RWPE2 (cell line): ENCODE results near the gene ROMO1.
"Not testable (repeated sequence)": the region's sequence is repeated elsewhere in the genome, so short reads cannot be mapped to it uniquely, and the experiment has no call there.

Source experiments
- ATAC-seq: fragments of 200-7000 bp; cut with Tn5 transposase; 3 replicates; pipeline ENCODE4 v1.9.1; 2021; ENCODE audit warnings: low read depth
- DNase-seq: peaks from one replicate; pipeline ENCODE4 v3.0.0-alpha.2; 2020; ENCODE audit warnings: low spot score
- H3K27ac ChIP-seq: fragments of 450-650 bp; 2 replicates; pipeline ENCODE4 v1.5.1; 2017; ENCODE audit warnings: mild to moderate bottlenecking; ENCODE audit not compliant: poor library complexity, severe bottlenecking
- H3K27me3 ChIP-seq: fragments of 250-450 bp; sonication (Bioruptor Pico); 2 replicates; pipeline ENCODE4 v1.5.1; 2021; ENCODE audit warnings: mild to moderate bottlenecking, moderate library complexity; ENCODE audit not compliant: insufficient read depth, poor library complexity, severe bottlenecking
- H3K36me3 ChIP-seq: fragments of 250-450 bp; sonication (Bioruptor Pico); 2 replicates; pipeline ENCODE4 v1.5.1; 2020; ENCODE audit warnings: low read depth, mild to moderate bottlenecking, moderate library complexity
- H3K4me1 ChIP-seq: fragments of 250-450 bp; sonication (Bioruptor Pico); 2 replicates; pipeline ENCODE4 v1.5.1; 2021; ENCODE audit warnings: mild to moderate bottlenecking, moderate library complexity; ENCODE audit not compliant: insufficient read depth, poor library complexity, severe bottlenecking
- H3K4me3 ChIP-seq: fragments of 250-450 bp; sonication (Bioruptor Pico); 2 replicates; pipeline ENCODE4 v1.5.1; 2021; ENCODE audit warnings: mild to moderate bottlenecking, moderate library complexity; ENCODE audit not compliant: severe bottlenecking
- H3K9me3 ChIP-seq: fragments of 250-450 bp; sonication (Bioruptor Pico); 2 replicates; pipeline ENCODE4 v1.5.1; 2021; ENCODE audit warnings: mild to moderate bottlenecking, moderate library complexity; ENCODE audit not compliant: severe bottlenecking
- CTCF ChIP-seq: fragments of 450-650 bp; IDR thresholded peaks from one replicate; pipeline ENCODE4 v1.5.1; 2017; ENCODE audit warnings: mild to moderate bottlenecking, moderate library complexity; ENCODE audit not compliant: poor library complexity, severe bottlenecking

ROMO1 gene

DNA sequence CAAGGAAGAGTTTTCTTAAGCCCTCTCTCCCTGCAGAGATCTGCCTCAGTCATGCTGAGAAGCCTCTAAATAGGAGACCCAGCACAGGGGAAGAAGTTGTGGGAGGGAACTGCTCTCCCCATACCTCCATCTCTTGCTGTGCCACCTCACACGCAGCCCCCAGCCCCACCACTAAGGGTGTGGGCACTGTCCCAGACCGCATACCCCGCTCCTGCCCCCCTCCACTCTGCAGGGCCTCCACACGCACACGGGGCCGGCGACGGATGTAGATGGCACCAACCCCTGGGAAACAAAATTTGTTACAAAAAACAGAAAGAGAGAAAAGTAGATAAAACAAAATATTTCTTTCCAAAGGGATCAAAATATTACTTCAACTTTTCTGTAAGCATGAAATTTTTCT, 24.3 kb upstream of the ROMO1 start:
- DNase-seq (peak; percentile 68), ATAC-seq (no peak)
- no peaks in the 10 kb centered on the region for H3K27me3 ChIP-seq
- no peak overlapping the region for H3K4me3 ChIP-seq
- H3K27ac ChIP-seq, result no peak overlapping the region
- no peaks in the 10 kb centered on the region for H3K4me1 ChIP-seq
- H3K9me3 ChIP-seq, result no peaks in the 10 kb centered on the region
- peaks cover 87% of the 10 kb centered on the region for H3K36me3 ChIP-seq
- TF ChIP-seq CTCF, result no peak

DNA sequence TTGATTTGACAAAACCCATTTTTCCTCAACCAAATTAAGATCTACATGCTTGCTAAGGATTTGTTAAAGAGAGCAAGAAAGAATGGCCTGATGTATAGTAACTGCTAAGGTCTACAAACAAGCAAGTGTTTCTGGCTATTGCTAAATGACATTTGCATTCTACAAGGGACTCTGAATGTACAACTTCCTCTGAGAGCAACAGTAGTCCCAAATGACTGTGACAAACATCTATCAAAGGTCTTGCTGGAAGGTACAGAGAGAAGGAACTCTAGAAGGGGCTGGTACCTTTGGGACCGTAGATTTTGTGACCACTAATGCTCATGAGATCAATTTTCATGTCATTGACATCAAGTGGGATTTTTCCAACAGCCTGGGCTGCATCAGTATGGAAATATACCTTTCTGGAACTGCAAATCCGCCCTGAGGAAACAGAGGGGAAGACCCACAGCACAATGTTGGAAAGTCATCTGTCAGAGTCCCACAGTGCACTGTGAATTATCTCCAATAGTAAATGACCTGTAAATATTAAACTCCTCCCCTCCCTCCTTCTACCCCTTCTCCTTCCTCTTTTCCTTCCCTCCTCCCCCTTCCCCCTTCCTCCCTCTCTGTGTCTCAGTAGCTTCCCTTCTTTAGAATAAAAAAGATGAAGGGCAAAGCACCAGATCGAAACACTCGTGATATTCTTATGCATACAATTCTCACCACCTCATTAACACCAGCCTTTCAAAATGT, 18.6 kb upstream of the ROMO1 start:
- DNase-seq (peak; percentile 38), ATAC-seq (no peak)
- Histone ChIP-seq H3K27me3 (no peaks in the 10 kb centered on the region), H3K4me3 (no peak overlapping the region), H3K4me1 (no peaks in the 10 kb centered on the region), H3K27ac (no peak overlapping the region), H3K36me3 (peaks cover 72% of the 10 kb centered on the region), H3K9me3 (no peaks in the 10 kb centered on the region)
- no peak for TF ChIP-seq CTCF

GRCh38 chr20:35681960-35682359, 17.2 kb upstream of the ROMO1 start:
- ATAC-seq, result peak; percentile 7; the same call in 1 of the 3 replicates
- Histone ChIP-seq H3K27me3 (no peaks in the 10 kb centered on the region), H3K4me1 (no peaks in the 10 kb centered on the region), H3K27ac (no peak overlapping the region), H3K4me3 (no peak overlapping the region), H3K36me3 (peaks cover 81% of the 10 kb centered on the region), H3K9me3 (no peaks in the 10 kb centered on the region)
- no peak for DNase-seq
- no peak for TF ChIP-seq CTCF

GRCh38 chr20:35685368-35685767, 13.8 kb upstream of the ROMO1 start:
- not testable (repeated sequence) for H3K4me3 ChIP-seq, H3K9me3 ChIP-seq, H3K4me1 ChIP-seq, H3K27ac ChIP-seq, H3K27me3 ChIP-seq, ATAC-seq
- DNase-seq, result peak; percentile 38
- H3K36me3 ChIP-seq, result peaks cover 82% of the 10 kb centered on the region

- H3K4me3 ChIP-seq, H3K27ac ChIP-seq, H3K4me1 ChIP-seq, ATAC-seq, H3K27me3 ChIP-seq, H3K9me3 ChIP-seq: not testable (repeated sequence)
- TF ChIP-seq CTCF, result peak; percentile 79
- peaks cover 80% of the 10 kb centered on the region for H3K36me3 ChIP-seq
- peak; percentile 71 for DNase-seq
These were observed 12.3 kb upstream of the ROMO1 start for GRCh38 chr20:35686872-35687271.
